ENCODE data around the gene CAPN14. TPM values are rescaled to one million over a fixed set of nuclear protein-coding genes. Genes with fewer than 3 reads are reported as not detected.

Gene CAPN14
- total RNA-seq, 1 donor from 2014 or later: 3.3 TPM

GRCh38 chr2:31260870-31261269 is 43.6 kb upstream of the CAPN14 start:
- ATAC-seq (ENCODE audit: low read depth): no peak
- CTCF ChIA-PET: no interaction called here

GRCh38 chr2:31259075-31259474 is 41.8 kb upstream of the CAPN14 start:
- intact Hi-C loops (cut with micrococcal nuclease): loop anchor here (5.0 kb wide), 4 partner anchors 397 to 1112 kb away; partner anchors contain the start of genes LBH and YPEL5
- Mint-ChIP-seq H3K4me1 (peaks cover 55% of the 10 kb centered on the region), H3K9me3 (no peaks in the 10 kb centered on the region), H3K27me3 (no peaks in the 10 kb centered on the region), H3K27ac (peak overlapping the region; percentile 79), H3K4me3 (peak overlapping the region; percentile 52), H3K36me3 (ENCODE audit: low read depth) (peaks cover 44% of the 10 kb centered on the region)
- ATAC-seq (ENCODE audit: low read depth) (no peak), DNase-seq (no peak)
- TF ChIP-seq CTCF (IDR thresholded peaks at IDR 0.05): no peak
- ChIA-PET POLR2A (interaction anchor here (0.7 to 7.8 kb wide), 5 partner anchors 10 to 1094 kb away, joined by 3 to 70 read pairs (median 7); partner anchors contain the start of gene EHD3), CTCF (interaction anchor here (1.2 to 6.9 kb wide), 3 partner anchors 60 to 121 kb away, joined by 3 to 49 read pairs (median 5); partner anchors contain the start of gene GALNT14)

More at GRCh38 chr2:31260870-31261269, 43.6 kb upstream of the CAPN14 start:
- POLR2A ChIA-PET: interaction anchor here (1.3 to 1.6 kb wide), 2 partner anchors 9 kb away, joined by 3 to 4 read pairs; no protein-coding TSS in a partner anchor
- H3K36me3 Mint-ChIP-seq (ENCODE audit: low read depth): peaks cover 53% of the 10 kb centered on the region
- no peak for DNase-seq
- intact Hi-C loops (cut with micrococcal nuclease): no loop called here
- peaks cover 37% of the 10 kb centered on the region for H3K4me1 Mint-ChIP-seq
- H3K27me3 Mint-ChIP-seq: no peaks in the 10 kb centered on the region
- no peak for TF ChIP-seq CTCF (IDR thresholded peaks at IDR 0.05)
- H3K4me3 Mint-ChIP-seq: no peak overlapping the region
- no peaks in the 10 kb centered on the region for H3K9me3 Mint-ChIP-seq
- H3K27ac Mint-ChIP-seq: no peak overlapping the region

- DNase-seq: no peak
- Mint-ChIP-seq H3K9me3 (no peaks in the 10 kb centered on the region), H3K4me3 (peak overlapping the region; percentile 52), H3K4me1 (peaks cover 62% of the 10 kb centered on the region), H3K27ac (peak overlapping the region; percentile 79), H3K27me3 (no peaks in the 10 kb centered on the region), H3K36me3 (ENCODE audit: low read depth) (peaks cover 37% of the 10 kb centered on the region)
- ChIA-PET POLR2A (interaction anchor here (0.7 to 7.8 kb wide), 7 partner anchors 11 to 1093 kb away, joined by 3 to 70 read pairs (median 5); partner anchors contain the start of gene EHD3), CTCF (interaction anchor here (1.5 to 6.9 kb wide), 4 partner anchors 23 to 89 kb away, joined by 3 to 49 read pairs (median 10); partner anchors contain the start of genes CAPN14 and EHD3)
- ATAC-seq (ENCODE audit: low read depth): peak; percentile 35
- TF ChIP-seq CTCF (IDR thresholded peaks at IDR 0.05): no peak
- intact Hi-C loops (cut with micrococcal nuclease): loop anchor here (5.0 kb wide), 4 partner anchors 396 to 1111 kb away; partner anchors contain the start of genes LBH and YPEL5
Measured at GRCh38 chr2:31258351-31258750, 41.0 kb upstream of the CAPN14 start.

GRCh38 chr2:31256611-31257382 is 39.5 kb upstream of the CAPN14 start:
- Mint-ChIP-seq H3K9me3 (no peaks in the 10 kb centered on the region), H3K4me1 (peaks cover 78% of the 10 kb centered on the region), H3K36me3 (ENCODE audit: low read depth) (peaks cover 27% of the 10 kb centered on the region), H3K4me3 (peak overlapping the region; percentile 72), H3K27me3 (no peaks in the 10 kb centered on the region), H3K27ac (peak overlapping the region; percentile 84)
- ChIA-PET CTCF (interaction anchor here (0.9 to 6.9 kb wide), 8 partner anchors 22 to 545 kb away, joined by 4 to 49 read pairs (median 7); partner anchors contain the start of genes EHD3 and GALNT14), POLR2A (interaction anchor here (0.7 to 7.8 kb wide), 16 partner anchors 7 to 1026 kb away, joined by 3 to 70 read pairs (median 6); partner anchors contain the start of genes CAPN14, EHD3 and LBH)
- DNase-seq (no peak), ATAC-seq (ENCODE audit: low read depth) (peak; percentile 6)
- intact Hi-C loops (cut with micrococcal nuclease): loop anchor here (1.0 to 5.0 kb wide), 10 partner anchors 23 to 1109 kb away; partner anchors contain the start of genes GALNT14, LBH and YPEL5
- TF ChIP-seq CTCF (IDR thresholded peaks at IDR 0.05): no peak

All from activated B cell treated with CpG ODN at 0.5 μM for 24 hours (primary cell).